ENCODE results near the gene SMAD9. TPM values are rescaled to one million over a fixed set of nuclear protein-coding genes. Genes with fewer than 3 reads are reported as not detected.

The SMAD9 gene
- total RNA-seq, 1 experiment from 2014 or later: 1.2 TPM

- no peaks in the 10 kb centered on the region for H3K9me3 ChIP-seq
- ChIA-PET POLR2A (no interaction called here), CTCF (no interaction called here)
- no TSS peak for BruUV-seq (replicated peaks)
- H3K36me3 Mint-ChIP-seq (ENCODE audit: insufficient read depth, unreplicated experiment): no peaks in the 10 kb centered on the region
- no peaks in the 10 kb centered on the region for H3K4me1 Mint-ChIP-seq (ENCODE audit: low read depth, unreplicated experiment)
- no peaks in the 10 kb centered on the region for H3K9me3 Mint-ChIP-seq (ENCODE audit: unreplicated experiment)
- no peaks in the 10 kb centered on the region for H3K27me3 ChIP-seq (replicated peaks; ENCODE audit: control insufficient read depth, insufficient read depth, low read length)
- no peaks in the 10 kb centered on the region for H3K36me3 ChIP-seq (ENCODE audit: control insufficient read depth, insufficient read depth, low read length)
- intact Hi-C loops (cut with micrococcal nuclease; ENCODE audit: unreplicated experiment): no loop called here
- no peak for DNase-seq
- no peaks in the 10 kb centered on the region for H3K27me3 Mint-ChIP-seq (ENCODE audit: insufficient read depth, unreplicated experiment)
- no peak overlapping the region for H3K4me3 ChIP-seq (ENCODE audit: low read depth, low read length)
- no peak overlapping the region for H3K27ac Mint-ChIP-seq (ENCODE audit: unreplicated experiment)
- no peak for TF ChIP-seq CTCF (IDR thresholded peaks at IDR 0.05; ENCODE audit: insufficient read depth in 1 of 2, low read depth in 1 of 2, low read length in 1 of 2, severe bottlenecking in 1 of 2, unreplicated experiment in 1 of 2)
- H3K4me3 Mint-ChIP-seq (ENCODE audit: unreplicated experiment): no peak overlapping the region
- H3K4me1 ChIP-seq: no peaks in the 10 kb centered on the region
These were observed 44.1 kb downstream of the SMAD9 start for GRCh38 chr13:36875961-36876360.

GRCh38 chr13:36875431-36875830 lies 44.6 kb downstream of the SMAD9 start:
- H3K4me3 ChIP-seq (ENCODE audit: low read depth, low read length): no peak overlapping the region
- Mint-ChIP-seq H3K9me3 (ENCODE audit: unreplicated experiment) (no peaks in the 10 kb centered on the region), H3K4me3 (ENCODE audit: unreplicated experiment) (no peak overlapping the region), H3K27ac (ENCODE audit: unreplicated experiment) (no peak overlapping the region), H3K4me1 (ENCODE audit: low read depth, unreplicated experiment) (peaks cover 2% of the 10 kb centered on the region), H3K27me3 (ENCODE audit: insufficient read depth, unreplicated experiment) (no peaks in the 10 kb centered on the region), H3K36me3 (ENCODE audit: insufficient read depth, unreplicated experiment) (no peaks in the 10 kb centered on the region)
- ChIA-PET POLR2A (no interaction called here), CTCF (no interaction called here)
- no peak for DNase-seq
- no TSS peak for BruUV-seq (replicated peaks)
- H3K27me3 ChIP-seq (replicated peaks; ENCODE audit: control insufficient read depth, insufficient read depth, low read length): no peaks in the 10 kb centered on the region
- H3K36me3 ChIP-seq (ENCODE audit: control insufficient read depth, insufficient read depth, low read length): no peaks in the 10 kb centered on the region
- intact Hi-C loops (cut with micrococcal nuclease; ENCODE audit: unreplicated experiment): no loop called here
- H3K4me1 ChIP-seq: no peaks in the 10 kb centered on the region
- TF ChIP-seq CTCF (IDR thresholded peaks at IDR 0.05; ENCODE audit: insufficient read depth in 1 of 2, low read depth in 1 of 2, low read length in 1 of 2, severe bottlenecking in 1 of 2, unreplicated experiment in 1 of 2): no peak
- H3K9me3 ChIP-seq: no peaks in the 10 kb centered on the region

DNA sequence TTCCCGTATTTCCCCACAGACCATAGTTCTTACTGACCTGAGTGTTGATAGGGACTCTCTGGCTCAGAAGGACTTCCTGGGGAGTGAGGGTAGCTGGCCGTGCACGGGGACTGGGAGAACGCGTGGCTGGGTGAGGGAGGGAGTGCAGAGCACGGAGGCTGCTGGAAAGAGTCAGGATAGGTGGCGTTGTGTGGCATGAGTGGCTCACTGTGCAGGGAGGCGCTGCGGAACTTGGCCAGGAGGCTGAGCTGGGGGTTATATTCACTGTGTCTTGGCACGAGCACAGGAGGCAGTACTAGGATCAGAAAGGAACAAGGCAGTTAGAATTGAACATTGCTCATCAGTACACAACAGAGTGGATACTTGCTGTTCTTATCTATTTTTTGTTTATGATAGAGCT lies 47.4 kb downstream of the SMAD9 start:
- intact Hi-C loops (cut with micrococcal nuclease; ENCODE audit: unreplicated experiment): no loop called here
- H3K27me3 ChIP-seq (replicated peaks; ENCODE audit: control insufficient read depth, insufficient read depth, low read length): no peaks in the 10 kb centered on the region
- CTCF ChIA-PET: no interaction called here
- TF ChIP-seq CTCF (IDR thresholded peaks at IDR 0.05; ENCODE audit: insufficient read depth in 1 of 2, low read depth in 1 of 2, low read length in 1 of 2, severe bottlenecking in 1 of 2, unreplicated experiment in 1 of 2): no peak
- POLR2A ChIA-PET: no interaction called here
- no peaks in the 10 kb centered on the region for H3K36me3 ChIP-seq (ENCODE audit: control insufficient read depth, insufficient read depth, low read length)
- H3K27me3 Mint-ChIP-seq (ENCODE audit: insufficient read depth, unreplicated experiment): no peaks in the 10 kb centered on the region
- no peaks in the 10 kb centered on the region for H3K9me3 Mint-ChIP-seq (ENCODE audit: unreplicated experiment)
- no peaks in the 10 kb centered on the region for H3K4me1 ChIP-seq
- peak overlapping the region; percentile 9 for H3K27ac Mint-ChIP-seq (ENCODE audit: unreplicated experiment)
- peaks cover 14% of the 10 kb centered on the region for H3K4me1 Mint-ChIP-seq (ENCODE audit: low read depth, unreplicated experiment)
- no peak overlapping the region for H3K4me3 Mint-ChIP-seq (ENCODE audit: unreplicated experiment)
- no peaks in the 10 kb centered on the region for H3K36me3 Mint-ChIP-seq (ENCODE audit: insufficient read depth, unreplicated experiment)
- H3K9me3 ChIP-seq: no peaks in the 10 kb centered on the region
- H3K4me3 ChIP-seq (ENCODE audit: low read depth, low read length): no peak overlapping the region
- DNase-seq: no peak
- no TSS peak for BruUV-seq (replicated peaks)

Measured in Caco-2 (cell line).